Suppressor macrophage treated with lipopolysaccharide for 1 hour (primary cell): ENCODE results near the gene LELP1.

ENCODE experiments used
- DNase-seq, 3 donors: peaks; one replicate each; pipeline ENCODE4 v3.0.0-alpha.2; 2020 to 2022

The LELP1 gene

DNA sequence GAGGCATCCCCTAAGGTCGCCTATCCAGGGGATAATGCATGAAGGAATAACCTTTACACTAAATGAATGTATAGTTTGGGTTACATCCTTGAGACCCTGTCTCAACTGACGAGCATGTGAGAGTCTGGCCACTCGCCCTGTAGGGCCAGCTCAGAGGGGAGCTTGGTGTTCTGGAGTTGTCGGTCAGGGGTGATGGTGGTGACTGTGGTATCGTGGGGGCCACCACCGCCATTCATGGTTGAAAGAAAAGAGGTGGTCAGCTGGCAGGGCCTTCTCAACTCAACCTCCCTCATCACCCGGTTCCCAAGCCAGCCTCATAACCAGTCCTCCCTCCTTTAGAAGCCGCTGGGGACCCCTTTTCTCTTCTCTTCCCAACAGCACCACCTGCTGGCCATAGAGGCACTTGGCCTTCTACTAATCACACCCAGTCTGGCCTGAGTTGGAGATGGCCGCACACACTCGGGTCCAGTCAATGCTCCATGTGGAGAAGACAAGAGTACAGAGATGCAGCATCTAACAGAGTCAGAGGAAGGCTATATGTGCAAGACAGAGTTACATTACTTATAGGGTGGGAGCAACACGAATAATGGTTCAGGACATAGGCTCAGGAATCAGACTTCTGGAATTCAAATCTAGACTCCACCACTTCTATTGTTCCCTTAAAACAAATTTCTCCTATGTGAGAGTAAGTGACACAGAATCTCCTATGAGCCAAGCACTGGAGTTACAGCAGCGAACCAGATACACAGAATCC is 26.0 kb downstream of the LELP1 start:
- DNase-seq = peak in 2 of 3 donors; percentile 12 to 24

DNA sequence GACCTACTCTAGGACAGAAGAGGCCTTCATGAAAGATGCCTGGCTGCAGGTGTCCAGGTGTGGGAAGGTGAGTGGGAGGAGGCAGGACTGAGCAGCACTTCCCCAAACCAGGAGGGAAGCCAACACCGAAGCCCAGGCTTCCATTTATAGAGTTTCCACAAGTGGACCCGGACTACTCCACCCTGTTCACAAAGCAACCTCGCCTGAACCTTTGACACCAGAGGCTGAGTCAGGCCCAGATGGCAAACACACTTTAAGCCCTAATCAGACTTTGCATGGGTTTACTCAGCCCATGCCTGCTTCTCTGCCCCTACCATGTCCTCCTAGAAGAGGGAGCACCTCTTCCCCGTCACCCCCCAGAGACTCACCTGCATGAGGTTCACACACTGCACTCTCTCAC is 28.1 kb downstream of the LELP1 start:
- DNase-seq = peak; percentile 11 to 32 (median 17)

DNA sequence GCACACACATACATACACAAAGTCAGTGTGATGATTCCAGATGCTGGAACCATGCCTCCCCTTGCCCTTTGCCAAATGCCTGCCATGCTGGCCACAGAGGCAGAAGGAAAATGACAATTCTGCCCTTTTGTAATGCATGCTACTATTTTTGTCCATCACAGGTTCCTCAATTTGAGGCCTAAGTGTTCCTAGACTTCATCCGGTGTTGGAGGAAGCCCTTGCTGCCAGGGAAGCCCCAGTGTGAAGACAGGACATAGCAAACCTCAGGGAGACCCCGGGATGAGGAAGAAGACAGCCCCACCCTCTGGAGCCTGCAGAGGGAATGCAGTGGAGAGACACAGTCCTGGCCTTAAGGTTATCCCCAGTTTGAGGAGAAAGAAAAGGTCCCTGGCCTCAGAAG is 28.6 kb downstream of the LELP1 start:
- peak; percentile 56 to 65 (median 61) for DNase-seq

DNA sequence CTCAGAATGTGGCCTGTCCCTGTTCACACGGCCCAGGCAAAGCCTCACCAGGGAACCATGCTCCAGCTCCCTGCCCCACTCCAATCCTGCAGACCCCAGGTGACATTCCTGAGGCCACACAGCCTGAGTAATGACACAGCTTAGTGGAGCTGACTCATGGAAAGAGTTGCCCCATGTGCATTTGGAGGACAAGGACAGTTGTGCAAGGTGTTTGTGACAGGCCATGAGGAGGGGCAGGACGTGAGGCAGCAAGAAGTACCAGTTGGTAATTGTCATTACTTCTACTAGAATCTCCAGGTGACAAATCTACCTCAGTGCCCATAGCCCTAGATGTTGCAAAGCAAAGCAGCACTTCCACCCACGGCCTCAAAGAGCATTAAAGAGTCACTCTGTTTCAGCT is 29.3 kb downstream of the LELP1 start:
- DNase-seq = peak; percentile 49 to 58 (median 58)

DNA sequence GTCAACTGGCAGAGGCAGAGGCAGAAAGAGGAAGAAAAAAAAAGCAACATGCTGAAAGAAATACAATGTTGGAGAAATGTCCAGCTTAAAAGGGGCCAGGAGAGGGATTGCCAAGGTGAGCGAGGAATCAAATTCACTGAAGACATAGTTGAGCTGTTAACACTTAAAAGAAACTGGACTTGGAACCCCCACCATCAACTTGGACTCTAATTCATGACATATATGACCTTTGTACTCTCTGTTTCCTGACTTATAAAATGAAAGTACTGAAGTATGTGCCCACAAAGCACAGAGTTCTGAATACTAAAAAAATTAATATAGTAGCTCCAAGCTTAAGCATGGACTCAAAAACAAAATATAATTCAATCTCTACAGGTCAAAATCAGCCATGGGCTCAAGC is 30.2 kb downstream of the LELP1 start:
- peak in 1 of 3 donors; percentile 8 for DNase-seq

DNA sequence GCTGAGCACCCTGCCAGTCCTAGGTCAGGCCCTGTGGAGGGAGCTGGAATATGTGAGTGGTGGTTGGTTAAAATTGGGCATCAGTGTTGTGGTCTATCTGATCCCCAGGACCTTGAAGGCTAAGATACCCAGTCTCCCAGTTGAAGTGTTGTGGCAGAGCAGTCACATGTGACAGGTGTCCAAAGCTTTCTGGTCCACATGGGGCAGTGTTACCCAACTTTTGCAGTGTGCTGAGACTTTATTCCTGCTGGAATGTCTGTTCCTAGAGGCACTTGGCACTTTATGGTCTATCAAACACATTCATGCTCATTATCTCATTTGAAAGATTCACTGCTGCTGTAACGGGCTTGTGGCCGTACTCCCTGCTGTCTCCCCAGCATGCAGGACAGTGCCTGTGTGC is 35.3 kb downstream of the LELP1 start:
- DNase-seq = no peak

DNA sequence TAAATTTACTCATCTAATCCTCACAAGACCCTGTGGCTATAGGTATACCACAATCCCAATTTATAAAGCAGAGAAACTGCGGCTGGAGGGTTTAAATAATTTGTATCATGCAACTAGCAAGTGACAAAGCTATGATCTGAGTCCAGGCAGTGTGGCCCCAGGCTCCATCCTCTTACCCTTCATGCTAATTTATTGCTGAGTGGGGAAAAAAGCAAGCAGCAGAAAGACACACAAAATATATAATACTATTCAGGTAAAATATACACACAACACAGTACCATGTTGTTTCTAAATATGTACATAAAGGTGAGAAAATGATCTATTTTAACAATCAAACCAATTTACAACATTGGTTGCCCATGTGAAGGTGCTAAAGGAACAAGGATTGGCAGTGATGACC is 38.9 kb downstream of the LELP1 start:
- DNase-seq = no peak

DNA sequence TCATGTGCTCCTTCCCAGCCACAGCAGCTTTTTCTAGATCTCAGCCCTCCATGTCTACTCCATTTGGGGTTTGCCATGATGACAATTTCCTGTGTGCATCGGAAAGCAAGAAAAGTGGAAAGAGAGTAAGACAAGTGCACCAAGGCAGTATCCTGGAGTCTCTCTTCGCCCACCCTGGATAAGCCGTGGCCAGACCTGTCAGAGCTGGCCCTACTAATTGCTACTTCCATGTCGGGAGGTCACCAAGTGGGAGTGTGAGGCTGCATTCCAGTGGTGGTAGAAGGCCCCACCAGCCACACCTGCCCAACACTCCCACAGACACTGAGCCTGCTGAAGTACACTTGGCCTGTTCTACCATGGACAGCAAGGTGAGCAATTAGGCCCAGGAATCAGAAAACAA is 42.2 kb downstream of the LELP1 start:
- DNase-seq = no peak

DNA sequence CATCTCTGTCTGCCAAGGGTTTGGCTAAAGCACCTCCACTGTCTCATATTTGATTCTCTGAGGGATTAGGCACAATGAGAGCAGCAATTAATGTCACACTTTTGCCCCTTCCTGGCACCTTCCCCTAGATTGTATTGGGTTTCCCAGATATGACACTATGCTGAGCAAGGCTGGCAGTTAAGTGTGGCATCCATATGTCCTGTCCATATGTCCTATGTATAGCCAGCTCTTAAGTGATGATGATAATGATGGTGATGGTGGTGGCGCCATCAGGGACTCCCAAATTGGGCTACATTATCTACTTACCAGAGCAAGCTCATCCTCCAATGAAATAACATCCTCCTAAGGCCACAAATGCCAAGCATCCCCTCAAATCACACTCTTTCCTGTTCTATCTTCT is 42.8 kb downstream of the LELP1 start:
- no peak for DNase-seq

DNA sequence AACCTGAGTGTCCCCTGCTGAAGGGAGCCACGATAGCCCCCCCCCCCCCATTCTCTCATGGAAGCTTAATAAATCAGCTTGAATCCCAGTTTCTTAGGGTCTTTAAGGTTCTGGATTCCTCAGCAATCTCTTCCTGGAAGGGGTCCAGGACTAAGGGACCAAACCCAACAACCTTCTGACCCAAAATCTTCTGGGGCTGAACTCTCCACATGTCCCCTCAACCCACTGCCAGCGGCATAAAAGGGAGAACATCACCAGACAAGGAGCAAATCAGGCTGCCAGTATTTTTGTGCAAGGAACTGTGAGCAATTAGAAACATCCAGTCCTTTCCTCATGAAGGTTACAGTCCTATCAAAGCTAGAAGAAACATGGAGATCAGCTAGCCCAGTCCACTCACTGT is 43.6 kb downstream of the LELP1 start:
- no peak for DNase-seq

DNA sequence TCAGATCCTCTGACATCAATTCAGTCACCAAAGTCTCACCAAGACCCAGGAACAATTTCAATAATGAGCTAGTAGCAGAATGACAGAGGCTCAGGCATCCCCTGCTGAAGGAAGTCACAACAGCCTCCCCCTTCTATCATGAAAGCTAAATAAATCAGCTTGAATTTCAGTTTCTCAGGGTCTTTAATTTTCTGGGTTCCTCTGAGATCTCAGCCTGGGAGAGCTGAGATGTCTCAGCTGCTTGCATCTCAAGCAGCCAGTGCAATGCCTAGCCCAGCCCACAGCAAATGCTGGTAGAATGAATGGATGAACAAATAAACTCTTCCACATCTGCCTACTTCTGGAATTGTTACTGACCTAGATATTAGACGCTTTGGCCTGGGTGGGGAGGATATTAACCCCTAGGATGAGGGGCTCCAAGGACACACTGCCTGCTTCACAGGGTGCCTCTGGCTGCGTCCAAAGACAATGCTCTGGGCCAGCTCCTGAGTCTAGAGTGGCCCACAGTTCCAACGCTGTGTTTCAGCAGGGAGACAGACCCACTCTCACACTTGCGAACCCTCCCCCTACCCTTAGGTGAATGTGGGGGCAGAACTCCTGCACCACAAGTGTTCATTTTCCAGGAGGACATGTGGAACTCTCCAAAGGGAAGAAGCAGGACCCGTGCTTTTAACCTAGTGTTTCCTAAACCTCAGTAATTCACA is 45.1 kb downstream of the LELP1 start:
- DNase-seq = no peak

DNA sequence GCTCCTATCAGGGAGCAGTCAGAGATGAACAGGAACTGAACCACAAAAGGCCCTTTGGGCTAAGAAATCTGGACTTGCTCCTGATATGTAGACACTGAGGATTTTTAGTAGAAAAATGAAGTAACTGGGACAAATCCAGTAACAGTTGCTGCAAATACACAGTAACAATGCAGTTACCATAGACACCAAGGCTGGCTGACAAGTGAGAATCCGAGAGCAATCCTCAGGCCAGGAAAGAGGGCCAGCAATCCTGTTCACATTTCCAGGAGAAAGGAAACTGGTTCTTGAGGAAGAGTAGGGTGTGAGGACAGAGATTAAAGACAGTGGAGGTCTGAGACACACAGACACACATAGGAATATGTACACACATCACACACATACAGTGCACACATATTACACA is 46.9 kb downstream of the LELP1 start:
- DNase-seq = no peak

DNA sequence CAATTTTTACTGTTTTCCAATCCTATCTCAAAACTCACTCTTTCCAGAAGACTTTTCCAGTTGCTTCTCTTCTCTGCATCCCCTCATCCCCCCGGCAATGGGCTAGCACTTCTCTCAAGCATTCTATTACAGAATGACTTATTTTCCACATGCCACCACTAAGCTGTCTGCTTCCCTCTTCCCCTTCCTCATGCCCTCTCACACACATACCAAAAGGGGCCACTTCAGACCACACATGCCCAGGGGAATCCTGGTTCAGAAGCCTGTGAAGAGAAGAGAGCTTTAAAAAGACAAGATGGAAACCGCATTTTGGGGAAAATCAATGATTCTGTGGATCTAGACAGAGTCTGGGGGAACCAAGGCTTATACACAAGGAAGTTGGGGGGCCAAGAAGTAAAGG is 47.9 kb downstream of the LELP1 start:
- DNase-seq = no peak

DNA sequence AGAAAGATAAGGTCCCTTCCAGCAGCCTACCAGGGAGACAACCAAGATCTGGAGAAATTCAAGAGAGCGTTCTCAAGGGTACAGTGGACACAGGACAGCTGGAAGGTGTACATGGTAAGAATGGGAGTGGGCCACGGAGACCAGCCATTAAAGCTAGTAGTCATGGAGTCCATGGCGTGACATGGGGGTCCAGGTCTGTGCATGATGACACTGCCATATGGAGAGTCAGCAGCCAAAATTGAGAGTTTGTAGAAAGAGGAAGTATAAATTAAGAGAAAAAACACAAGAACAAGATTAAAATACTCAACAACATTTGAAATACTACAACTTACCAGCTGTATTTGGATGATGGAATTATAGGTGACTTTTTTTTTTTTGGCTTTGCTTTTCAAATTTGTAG is 48.3 kb downstream of the LELP1 start:
- DNase-seq = no peak

DNA sequence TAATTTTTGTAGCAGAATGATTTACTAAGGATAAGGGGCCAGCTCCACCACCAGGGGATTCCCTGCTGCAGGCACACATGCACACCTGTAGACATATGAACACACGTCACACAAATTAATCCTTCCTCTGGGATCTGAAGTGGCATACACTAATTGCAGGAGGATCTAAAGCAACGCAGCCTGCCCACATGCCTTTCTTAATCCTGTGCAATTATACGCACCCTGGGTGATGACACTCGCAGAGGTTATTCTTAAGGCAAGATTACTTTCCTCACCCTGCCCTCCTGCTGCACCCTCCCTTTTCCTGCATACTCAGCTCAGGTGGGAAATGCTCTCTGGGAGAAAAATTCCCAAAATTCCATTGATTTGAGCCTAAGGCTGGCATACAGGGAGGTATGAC is 48.8 kb downstream of the LELP1 start:
- no peak for DNase-seq

DNA sequence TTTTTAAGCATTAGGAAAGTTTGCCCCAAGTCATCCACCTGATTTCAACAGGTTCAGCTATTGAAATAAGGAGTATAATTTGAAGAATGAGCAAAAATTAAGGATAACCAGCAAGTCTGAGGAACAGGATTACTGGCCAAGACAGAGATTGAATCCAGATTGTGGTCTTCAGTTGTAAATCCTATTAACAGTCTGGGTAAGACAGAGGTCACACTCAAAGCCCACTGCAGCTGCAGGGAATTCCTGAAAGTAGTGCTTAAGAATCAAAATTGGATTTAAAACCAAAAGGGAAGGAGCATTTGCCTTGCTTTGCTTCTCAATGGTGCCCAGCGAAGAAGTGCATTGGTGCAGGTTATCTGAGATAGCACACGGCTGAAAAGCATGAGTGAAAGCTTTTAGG is 49.8 kb downstream of the LELP1 start:
- no peak for DNase-seq

DNA sequence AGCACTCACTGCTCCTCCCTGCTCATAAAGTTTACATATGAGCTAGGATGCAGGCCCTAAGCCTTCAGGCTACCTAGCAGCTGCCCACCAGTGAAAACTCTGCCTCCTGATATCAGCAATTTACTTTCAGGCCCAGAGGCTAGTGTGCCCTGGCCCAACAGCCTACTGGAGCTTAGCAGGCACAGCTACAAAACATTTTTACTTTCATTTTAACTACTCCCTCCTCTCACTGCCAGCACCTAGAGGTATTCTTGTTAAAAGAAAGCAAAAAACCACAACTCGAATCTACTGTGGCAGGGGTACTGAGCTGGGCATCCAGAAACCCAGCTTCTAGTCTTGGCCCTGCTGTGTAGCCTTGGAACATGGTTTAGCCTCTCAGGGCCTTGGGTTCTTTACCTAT is 50.5 kb downstream of the LELP1 start:
- no peak for DNase-seq
